Measurements from ENCODE around the gene TPRKB. TPM values are rescaled to one million over a fixed set of nuclear protein-coding genes. Genes with fewer than 3 reads are reported as not detected.
A peak's percentile ranks its signal among the peaks of the same experiment; 100 is the strongest.
"Not testable (repeated sequence)": the region's sequence is repeated elsewhere in the genome, so short reads cannot be mapped to it uniquely, and the experiment has no call there.

Gene TPRKB
- 10 to 100 TPM in 2 of 5 donors, 1 to 10 TPM in 2, not detected in 1; 3.1 to 31.4 (median 7.2) TPM for total RNA-seq
- 10 to 100 TPM; 60.9 to 76.0 (median 75.9) TPM for polyA plus RNA-seq
- long read RNA-seq, donor 1, partial matches to known transcripts = 11 of 22 reads
- long read RNA-seq, donor 1, other reads (novel, unspliced or antisense) = 0 of 22 reads
- long read RNA-seq, donor 2, partial matches to known transcripts = 6 of 11 reads
- long read RNA-seq, donor 2, other reads (novel, unspliced or antisense) = 0 of 11 reads
- long read RNA-seq, donor 3, transcript TPRKB-201 (5 exons, 748 nt) = major isoform, 6 of 11 reads
- long read RNA-seq, donor 3, partial matches to known transcripts = 0 of 11 reads
- long read RNA-seq, donor 3, other reads (novel, unspliced or antisense) = 0 of 11 reads
- long read RNA-seq, donor 4, partial matches to known transcripts = 0 of 1 reads
- long read RNA-seq, donor 4, other reads (novel, unspliced or antisense) = 0 of 1 reads
- long read RNA-seq, donor 5, transcript TPRKB-201 (5 exons, 748 nt) = major isoform, 10 of 16 reads
- long read RNA-seq, donor 5, partial matches to known transcripts = 0 of 16 reads
- long read RNA-seq, donor 5, other reads (novel, unspliced or antisense) = 0 of 16 reads
- long read RNA-seq, donor 6 = 0 reads
- long read RNA-seq, donor 7, transcript TPRKB-201 (5 exons, 748 nt) = major isoform, 15 of 43 reads
- long read RNA-seq, donor 7, partial matches to known transcripts = 13 of 43 reads
- long read RNA-seq, donor 7, other reads (novel, unspliced or antisense) = 7 of 43 reads
- long read RNA-seq, donor 8, transcript TPRKB-201 (5 exons, 748 nt) = major isoform, 5 of 10 reads
- long read RNA-seq, donor 8, partial matches to known transcripts = 0 of 10 reads
- long read RNA-seq, donor 8, other reads (novel, unspliced or antisense) = 0 of 10 reads
- long read RNA-seq, donor 9, transcript TPRKB-201 (5 exons, 748 nt) = major isoform, 8 of 38 reads
- long read RNA-seq, donor 9, partial matches to known transcripts = 19 of 38 reads
- long read RNA-seq, donor 9, other reads (novel, unspliced or antisense) = 5 of 38 reads
- long read RNA-seq, donor 10, partial matches to known transcripts = 0 of 5 reads
- long read RNA-seq, donor 10, other reads (novel, unspliced or antisense) = 0 of 5 reads

- Histone ChIP-seq H3K27me3 (no peaks in the 10 kb centered on the region), H3K27ac (peak within 1 kb of the TSS; percentile 69 to 86 (median 78)), H3K4me1 (peaks cover 7 to 28% (median 22%) of the 10 kb centered on the region in 4 donors), H3K4me3 (peak within 1 kb of the TSS; percentile 57 to 96 (median 88)), H3K36me3 (peaks cover 8 to 34% (median 33%) of the 10 kb centered on the region in 4 donors), H3K9me3 (no peaks in the 10 kb centered on the region)
- intact Hi-C loops (cut with DNase I; ENCODE audit: low total_unique reads) = no loop called here
- DNase-seq = peak; percentile 96 to 99
- WGBS, 5 donors = 0 to 2% (median 1%) methylated on average over 39 to 49 of the region's 49 CpGs
- TF ChIP-seq EP300 (IDR thresholded peaks at IDR 0.05) (no peak), POLR2A (IDR thresholded peaks at IDR 0.05) (no peak), POLR2AphosphoS5 (IDR thresholded peaks at IDR 0.05) (peak; percentile 73 to 97 (median 93)), CTCF (IDR thresholded peaks at IDR 0.05) (no peak)
These were observed at the start of gene TPRKB for GRCh38 chr2:73736855-73737779. TPRKB (minus strand) TSS chr2:73737345; CDS start chr2:73734569, 2,776 bp downstream.

GRCh38 chr2:73783883-73784282, 46.7 kb upstream of the TPRKB start, which contains the start of gene C2orf78:
C2orf78 (plus strand) TSS chr2:73784183; CDS start chr2:73784310, 127 bp downstream.
- WGBS, 5 donors = 38 to 56% (median 47%) methylated on average over 2 to 3 of the region's 3 CpGs; no CpG with 5 or more reads in 2 of the 5 donors

GRCh38 chr2:73783402-73783801, 46.3 kb upstream of the TPRKB start:
- H3K4me3 ChIP-seq; DNase-seq; H3K36me3 ChIP-seq; intact Hi-C loops (cut with DNase I; ENCODE audit: low total_unique reads); H3K27ac ChIP-seq; H3K9me3 ChIP-seq; H3K27me3 ChIP-seq: not testable (repeated sequence)
- WGBS, 5 donors = 79 to 86% (median 81%) methylated on average over 15 of the region's 15 CpGs
- peaks cover 6 to 16% (median 8%) of the 10 kb centered on the region in 4 donors for H3K4me1 ChIP-seq

More at GRCh38 chr2:73783883-73784282, 46.7 kb upstream of the TPRKB start, which contains the start of gene C2orf78:
- H3K27me3 ChIP-seq; H3K9me3 ChIP-seq; H3K4me3 ChIP-seq; intact Hi-C loops (cut with DNase I; ENCODE audit: low total_unique reads); H3K36me3 ChIP-seq; DNase-seq; H3K27ac ChIP-seq: not testable (repeated sequence)
- peaks cover 1 to 11% (median 3%) of the 10 kb centered on the region in 4 donors for H3K4me1 ChIP-seq

GRCh38 chr2:73780237-73780582, 43.1 kb upstream of the TPRKB start:
- peak overlapping the region; percentile 79 to 91 (median 86) for H3K4me3 ChIP-seq
- no peak for DNase-seq
- intact Hi-C loops (cut with DNase I; ENCODE audit: low total_unique reads) = no loop called here
- no peaks in the 10 kb centered on the region for H3K9me3 ChIP-seq
- no peak for TF ChIP-seq EP300 (IDR thresholded peaks at IDR 0.05)
- no peak for TF ChIP-seq POLR2A (IDR thresholded peaks at IDR 0.05)
- TF ChIP-seq POLR2AphosphoS5 (IDR thresholded peaks at IDR 0.05) = no peak
- H3K27me3 ChIP-seq = no peaks in the 10 kb centered on the region
- WGBS, 5 donors = 3 to 6% (median 4%) methylated on average over 7 of the region's 7 CpGs
- H3K36me3 ChIP-seq = peaks cover 13 to 27% (median 25%) of the 10 kb centered on the region in 4 donors
- peaks cover 10 to 35% (median 20%) of the 10 kb centered on the region in 4 donors for H3K4me1 ChIP-seq
- peak overlapping the region in 3 of 5 donors; percentile 91 to 94 (median 93) for H3K27ac ChIP-seq

Data from stomach (tissue), 19 donors.